Caco-2 (cell line): Measurements from ENCODE around the gene TMC5. TPM values are rescaled to one million over a fixed set of nuclear protein-coding genes. Genes with fewer than 3 reads are reported as not detected.

ENCODE experiments used
- BruUV-seq: library from RNA; stranded (reverse); fragments of 400-500 nt; replicated peaks from 2 replicates; lab custom pipeline; 2021; lab: Mats Ljungman, UMichigan
- CTCF ChIA-PET: fragments of 300-600 bp; sonication (Branson Sonifier 250); formaldehyde crosslinking; loops from one replicate; lab custom pipeline; 2022; ENCODE audit warnings: antibody characterized with exemption; lab: Charles Lee
- POLR2A ChIA-PET: fragments of 300-600 bp; sonication (Branson Sonifier 250); formaldehyde crosslinking; loops from one replicate; lab custom pipeline; 2022; ENCODE audit warnings: antibody characterized with exemption; lab: Charles Lee
- DNase-seq, 2 experiments: peaks; one replicate each; pipeline versions ENCODE4 v3.0.0 to v3.0.0-alpha.2; 2020 to 2022
- H3K27me3 ChIP-seq: replicated peaks from 2 replicates; pipeline ENCODE4 v1.6.0; 2011; ENCODE audit warnings: low read length; ENCODE audit not compliant: control insufficient read depth, insufficient read depth
- H3K36me3 ChIP-seq: 2 replicates; pipeline ENCODE4 v1.5.1; 2011; ENCODE audit warnings: low read length; ENCODE audit not compliant: control insufficient read depth, insufficient read depth
- H3K4me1 ChIP-seq: fragments of 250-450 bp; sonication (Bioruptor Pico); 2 replicates; pipeline ENCODE4 v1.5.1; 2020; ENCODE audit warnings: mild to moderate bottlenecking
- H3K4me3 ChIP-seq: 2 replicates; pipeline ENCODE4 v1.5.1; 2011; ENCODE audit warnings: low read depth, mild to moderate bottlenecking, control low read depth, low read length
- H3K9me3 ChIP-seq: fragments of 250-450 bp; sonication (Bioruptor Pico); 2 replicates; pipeline ENCODE4 v1.5.1; 2020; ENCODE audit warnings: mild to moderate bottlenecking, moderate library complexity
- H3K27ac Mint-ChIP-seq: one replicate; pipeline ENCODE4 v1.8.0; 2022; ENCODE audit warnings: mixed read lengths; ENCODE audit not compliant: unreplicated experiment
- H3K27me3 Mint-ChIP-seq: one replicate; pipeline ENCODE4 v1.8.0; 2022; ENCODE audit warnings: mixed read lengths; ENCODE audit not compliant: insufficient read depth, unreplicated experiment
- H3K36me3 Mint-ChIP-seq: one replicate; pipeline ENCODE4 v1.8.0; 2022; ENCODE audit warnings: mild to moderate bottlenecking, mixed read lengths; ENCODE audit not compliant: insufficient read depth, unreplicated experiment
- H3K4me1 Mint-ChIP-seq: one replicate; pipeline ENCODE4 v1.8.0; 2022; ENCODE audit warnings: low read depth, mixed read lengths; ENCODE audit not compliant: unreplicated experiment
- H3K4me3 Mint-ChIP-seq: one replicate; pipeline ENCODE4 v1.8.0; 2022; ENCODE audit warnings: mild to moderate bottlenecking, moderate library complexity, mixed read lengths; ENCODE audit not compliant: unreplicated experiment
- H3K9me3 Mint-ChIP-seq: one replicate; pipeline ENCODE4 v1.8.0; 2022; ENCODE audit warnings: mixed read lengths; ENCODE audit not compliant: unreplicated experiment
- CTCF ChIP-seq, 2 experiments: fragments of 200-600 bp in 1 of 2; IDR thresholded peaks; 1 replicate in 1 of 2; 2 replicates in 1 of 2; pipeline versions ENCODE4 v1.5.1 to v1.8.0; 2011 to 2022; ENCODE audit warnings: antibody characterized with exemption in 1 of 2, control low read depth in 1 of 2, inconsistent platforms in 1 of 2, low read depth in 1 of 2, low read length in 1 of 2, mild to moderate bottlenecking in 1 of 2, moderate library complexity in 1 of 2; ENCODE audit not compliant: insufficient read depth in 1 of 2, severe bottlenecking in 1 of 2, unreplicated experiment in 1 of 2
- intact Hi-C: fragments of 100-400 bp; cut with micrococcal nuclease; formaldehyde crosslinking; loops from one replicate; pipeline ENCODE4 v1.10.0; 2022; ENCODE audit not compliant: unreplicated experiment
- total RNA-seq: library from RNA; stranded (reverse); gene quantifications from 2 replicates; pipeline ENCODE4 v1.2.3, GENCODE V29; 2022

Gene TMC5
- total RNA-seq, 1 experiment from 2014 or later = 2.3 TPM

- Mint-ChIP-seq H3K27me3 (peaks cover 4% of the 10 kb centered on the region), H3K4me3 (no peak overlapping the region), H3K4me1 (no peaks in the 10 kb centered on the region), H3K27ac (no peak overlapping the region), H3K9me3 (no peaks in the 10 kb centered on the region), H3K36me3 (no peaks in the 10 kb centered on the region)
- no TSS peak for BruUV-seq
- H3K9me3 ChIP-seq = no peaks in the 10 kb centered on the region
- TF ChIP-seq CTCF (IDR thresholded peaks at IDR 0.05; ENCODE audit: insufficient read depth in 1 of 2, low read depth in 1 of 2, low read length in 1 of 2, severe bottlenecking in 1 of 2, unreplicated experiment in 1 of 2) = no peak
- CTCF ChIA-PET = no interaction called here
- H3K36me3 ChIP-seq = no peaks in the 10 kb centered on the region
- H3K27me3 ChIP-seq = no peaks in the 10 kb centered on the region
- DNase-seq = no peak
- POLR2A ChIA-PET = no interaction called here
- H3K4me3 ChIP-seq = no peak overlapping the region
- H3K4me1 ChIP-seq = no peaks in the 10 kb centered on the region
- intact Hi-C loops = no loop called here
Observed at GRCh38 chr16:19458722-19459379, 41.2 kb downstream of the TMC5 start.

- Mint-ChIP-seq H3K4me3 (no peak overlapping the region), H3K27ac (no peak overlapping the region)
- TF ChIP-seq CTCF (IDR thresholded peaks at IDR 0.05; ENCODE audit: insufficient read depth in 1 of 2, low read depth in 1 of 2, low read length in 1 of 2, severe bottlenecking in 1 of 2, unreplicated experiment in 1 of 2) = no peak
Observed at GRCh38 chr16:19460397-19460796, 42.7 kb downstream of the TMC5 start.

GRCh38 chr16:19463468-19464315 lies 46.0 kb downstream of the TMC5 start:
- Histone ChIP-seq H3K9me3 (no peaks in the 10 kb centered on the region), H3K4me1 (no peaks in the 10 kb centered on the region), H3K27me3 (no peaks in the 10 kb centered on the region), H3K4me3 (no peak overlapping the region), H3K36me3 (no peaks in the 10 kb centered on the region)
- Mint-ChIP-seq H3K27me3 (peaks cover 2% of the 10 kb centered on the region), H3K9me3 (no peaks in the 10 kb centered on the region), H3K4me3 (no peak overlapping the region), H3K4me1 (no peaks in the 10 kb centered on the region), H3K36me3 (no peaks in the 10 kb centered on the region), H3K27ac (no peak overlapping the region)
- TF ChIP-seq CTCF (IDR thresholded peaks at IDR 0.05; ENCODE audit: insufficient read depth in 1 of 2, low read depth in 1 of 2, low read length in 1 of 2, severe bottlenecking in 1 of 2, unreplicated experiment in 1 of 2) = no peak
- DNase-seq = no peak
- intact Hi-C loops = no loop called here
- no TSS peak for BruUV-seq
- CTCF ChIA-PET = no interaction called here
- POLR2A ChIA-PET = no interaction called here

More at GRCh38 chr16:19460397-19460796, 42.7 kb downstream of the TMC5 start:
- BruUV-seq = no TSS peak
- Histone ChIP-seq H3K4me3 (no peak overlapping the region), H3K36me3 (no peaks in the 10 kb centered on the region), H3K9me3 (no peaks in the 10 kb centered on the region), H3K27me3 (no peaks in the 10 kb centered on the region), H3K4me1 (no peaks in the 10 kb centered on the region)
- Mint-ChIP-seq H3K27me3 (peaks cover 4% of the 10 kb centered on the region), H3K9me3 (no peaks in the 10 kb centered on the region), H3K4me1 (no peaks in the 10 kb centered on the region), H3K36me3 (no peaks in the 10 kb centered on the region)
- DNase-seq = no peak
- ChIA-PET POLR2A (no interaction called here), CTCF (no interaction called here)
- intact Hi-C loops = no loop called here
